Activated CD4-positive, CD25-positive, alpha-beta regulatory T cell (primary cell): ENCODE measurements around the gene SMARCA4.
"Not testable (repeated sequence)": the region's sequence is repeated elsewhere in the genome, so short reads cannot be mapped to it uniquely, and the experiment has no call there.

Source experiments
- DNase-seq, 4 experiments: peaks; one replicate each; lab custom pipeline; 2025; lab: John Stamatoyannopoulos, UW

Gene SMARCA4

DNA sequence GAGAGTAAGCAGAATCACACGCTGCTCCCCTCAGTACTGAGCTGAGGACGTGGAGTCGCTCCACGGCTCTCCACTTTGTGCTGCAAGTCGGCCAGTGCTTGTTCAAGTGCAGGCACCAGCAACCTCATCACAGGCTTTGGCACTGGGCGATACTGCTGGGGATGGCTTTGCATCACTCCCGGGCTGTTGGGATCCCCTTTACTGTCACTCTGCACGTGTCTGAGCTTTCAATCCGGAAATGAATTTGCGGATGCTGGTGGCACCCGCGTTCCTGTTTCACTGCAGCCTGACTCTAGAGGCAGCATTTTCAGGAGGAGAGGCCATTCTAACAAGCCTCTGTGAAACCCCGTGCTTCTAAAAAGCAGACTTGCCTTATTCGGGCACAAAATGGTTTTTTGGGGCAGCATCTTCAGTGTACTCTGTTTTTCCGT, 19.1 kb downstream of the SMARCA4 start:
- DNase-seq = no peak

DNA sequence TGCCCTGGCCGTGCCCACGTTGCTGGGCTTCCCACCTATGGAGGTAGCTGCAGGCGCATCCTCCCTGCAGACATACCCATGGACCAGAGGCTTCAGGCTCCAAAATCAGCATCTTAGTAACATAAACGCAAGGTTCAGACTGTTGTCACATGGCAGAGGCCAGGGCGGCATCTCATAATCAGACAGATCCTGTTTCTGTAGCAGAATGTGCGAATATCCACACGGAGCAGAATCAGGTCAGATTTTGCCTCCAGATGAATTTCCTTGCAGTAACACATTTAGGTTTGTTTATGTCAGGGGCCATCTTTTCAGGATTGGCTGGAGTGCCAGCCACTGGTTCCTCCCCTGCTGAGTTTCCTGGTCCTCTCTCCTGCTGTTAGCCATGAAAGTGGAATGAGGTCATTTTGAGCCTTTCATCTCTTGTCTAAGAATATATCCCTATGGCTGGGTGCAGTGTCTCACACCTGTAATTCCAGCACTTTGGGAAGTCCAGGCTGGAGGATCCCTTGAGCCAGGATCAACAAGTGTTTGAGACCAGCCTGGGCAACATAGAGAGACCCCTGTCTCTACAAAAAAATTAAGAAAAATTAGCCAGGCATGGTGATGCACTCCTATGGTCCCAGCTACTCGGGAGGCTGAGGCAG, 20.5 kb downstream of the SMARCA4 start:
- DNase-seq = no peak

DNA sequence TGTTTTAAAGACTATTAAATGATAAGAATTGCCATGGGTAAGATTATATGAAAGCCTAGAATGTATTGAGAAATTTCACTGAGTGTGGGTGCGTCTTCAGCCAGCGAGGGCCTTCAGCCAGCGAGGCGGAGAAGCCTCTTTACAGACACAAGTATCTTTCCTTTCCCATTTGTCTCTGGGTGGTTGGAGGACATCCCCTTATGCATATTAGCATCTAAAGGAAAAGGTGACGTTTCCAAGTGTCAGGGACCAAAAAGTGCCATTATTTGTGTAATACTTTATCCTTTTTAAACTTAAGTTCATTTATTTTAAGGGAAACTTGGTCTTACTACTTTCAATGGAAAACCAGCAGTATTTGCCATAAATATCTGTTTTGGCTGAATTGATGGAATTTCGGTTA, 22.2 kb downstream of the SMARCA4 start:
- no peak for DNase-seq

DNA sequence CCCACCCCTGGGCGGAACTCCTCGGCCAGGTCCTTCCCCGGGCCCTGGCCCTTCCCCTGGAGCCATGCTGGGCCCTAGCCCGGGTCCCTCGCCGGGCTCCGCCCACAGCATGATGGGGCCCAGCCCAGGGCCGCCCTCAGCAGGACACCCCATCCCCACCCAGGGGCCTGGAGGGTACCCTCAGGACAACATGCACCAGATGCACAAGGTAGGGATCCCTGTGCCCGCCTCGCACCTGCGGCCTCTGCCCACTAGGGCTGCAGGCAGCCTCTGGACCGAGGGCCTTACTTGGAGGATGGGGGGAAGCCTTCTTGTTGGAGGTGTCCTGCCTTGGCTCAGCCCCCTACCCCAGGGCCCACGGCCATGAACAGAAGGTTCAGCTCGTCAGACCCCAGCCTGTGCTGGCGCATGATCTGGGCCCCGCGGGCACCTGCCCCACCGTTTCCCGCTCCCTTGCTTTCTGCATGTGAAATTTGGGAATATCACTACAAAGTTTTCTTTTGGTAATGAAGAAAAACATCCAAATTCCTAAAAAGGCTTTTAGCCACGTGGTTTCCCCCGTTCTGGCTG, 23.4 kb downstream of the SMARCA4 start:
- DNase-seq = no peak

DNA sequence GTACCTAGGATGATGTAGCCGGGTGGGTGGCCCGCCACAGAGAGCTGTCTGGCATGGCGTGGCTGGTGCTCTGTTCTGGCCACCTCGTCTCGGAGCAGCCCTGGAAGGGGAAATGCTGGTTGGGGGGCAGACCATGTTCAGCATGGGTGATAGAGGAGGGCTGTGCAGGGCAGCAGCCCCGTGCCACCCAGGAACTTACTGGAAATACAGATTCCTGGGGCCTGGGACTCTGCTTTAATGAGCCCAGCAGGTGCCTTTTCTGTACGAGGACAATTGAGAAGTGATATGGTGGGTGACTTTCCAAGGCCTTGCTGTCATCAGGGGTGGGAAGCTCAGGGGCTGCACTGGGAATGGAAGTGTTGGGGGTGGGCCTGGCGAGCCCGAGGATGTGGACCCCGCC, 24.7 kb downstream of the SMARCA4 start:
- no peak for DNase-seq

DNA sequence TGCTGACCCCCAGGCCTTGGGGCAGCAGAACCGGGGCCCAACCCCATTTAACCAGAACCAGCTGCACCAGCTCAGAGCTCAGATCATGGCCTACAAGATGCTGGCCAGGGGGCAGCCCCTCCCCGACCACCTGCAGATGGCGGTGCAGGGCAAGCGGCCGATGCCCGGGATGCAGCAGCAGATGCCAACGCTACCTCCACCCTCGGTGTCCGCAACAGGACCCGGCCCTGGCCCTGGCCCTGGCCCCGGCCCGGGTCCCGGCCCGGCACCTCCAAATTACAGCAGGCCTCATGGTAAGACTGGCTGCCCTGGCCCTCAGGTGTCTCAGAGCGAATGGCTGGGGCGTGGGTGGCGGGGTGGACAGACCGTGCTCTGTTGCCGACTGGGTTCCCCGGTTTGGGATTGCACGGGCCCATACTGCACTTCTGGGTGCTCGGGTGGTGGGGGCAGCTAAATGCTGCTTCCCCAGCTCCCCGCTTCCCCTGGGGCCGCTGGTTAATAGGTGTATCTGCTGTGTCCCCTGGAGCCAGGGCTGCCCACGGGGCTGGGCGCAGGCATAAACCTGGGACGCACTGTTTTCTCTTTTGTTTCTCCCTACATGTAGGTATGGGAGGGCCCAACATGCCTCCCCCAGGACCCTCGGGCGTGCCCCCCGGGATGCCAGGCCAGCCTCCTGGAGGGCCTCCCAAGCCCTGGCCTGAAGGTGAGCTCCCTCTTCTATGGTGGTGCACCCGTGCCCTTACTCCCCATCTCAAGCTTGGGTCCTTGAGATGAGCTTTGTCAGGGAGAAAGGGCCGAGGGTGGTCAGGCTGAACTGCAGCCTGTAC, 25.7 kb downstream of the SMARCA4 start:
- DNase-seq = no peak

DNA sequence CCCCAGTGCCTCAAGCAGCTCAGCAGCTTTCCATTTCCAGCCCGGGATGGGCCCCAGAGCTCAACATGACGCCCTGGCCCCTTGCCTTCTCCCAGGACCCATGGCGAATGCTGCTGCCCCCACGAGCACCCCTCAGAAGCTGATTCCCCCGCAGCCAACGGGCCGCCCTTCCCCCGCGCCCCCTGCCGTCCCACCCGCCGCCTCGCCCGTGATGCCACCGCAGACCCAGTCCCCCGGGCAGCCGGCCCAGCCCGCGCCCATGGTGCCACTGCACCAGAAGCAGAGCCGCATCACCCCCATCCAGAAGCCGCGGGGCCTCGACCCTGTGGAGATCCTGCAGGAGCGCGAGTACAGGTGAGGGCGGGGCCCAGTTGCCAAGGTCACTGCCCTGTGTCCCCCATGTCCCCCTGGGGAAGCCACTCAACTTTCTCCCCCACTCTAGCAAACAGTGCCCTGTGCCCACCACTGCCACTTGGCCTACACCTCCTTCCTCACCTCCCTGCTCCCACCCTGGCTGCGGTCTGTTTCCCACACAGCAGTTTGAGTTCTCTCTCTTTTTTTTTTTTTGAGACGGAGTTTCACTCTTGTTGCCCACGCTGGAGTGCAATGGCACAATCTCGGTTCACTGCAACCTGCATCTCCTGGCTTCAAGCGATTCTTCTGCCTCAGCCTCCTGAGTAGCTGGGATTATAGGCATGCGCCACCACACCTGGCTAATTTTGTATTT, 26.9 kb downstream of the SMARCA4 start:
- DNase-seq = no peak

DNA sequence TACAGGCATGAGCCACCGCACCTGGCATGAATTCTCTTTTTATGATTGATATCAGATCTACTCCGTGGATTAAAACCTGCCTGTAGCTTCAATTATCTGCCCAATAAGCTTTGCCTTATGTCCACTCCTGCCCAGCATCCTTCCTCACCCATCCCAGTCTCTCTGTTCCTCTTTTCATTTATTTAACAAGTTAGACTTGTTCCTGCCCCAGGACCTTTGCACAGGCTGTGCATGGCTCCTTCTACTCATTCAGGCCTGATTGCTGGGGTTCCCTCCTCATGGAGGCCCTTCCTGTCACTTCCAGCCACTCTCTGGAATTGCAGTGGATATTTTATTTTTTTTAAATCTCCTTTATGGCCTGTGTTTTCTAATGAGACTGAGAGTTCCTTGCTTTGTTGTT, 27.6 kb downstream of the SMARCA4 start:
- DNase-seq = no peak

DNA sequence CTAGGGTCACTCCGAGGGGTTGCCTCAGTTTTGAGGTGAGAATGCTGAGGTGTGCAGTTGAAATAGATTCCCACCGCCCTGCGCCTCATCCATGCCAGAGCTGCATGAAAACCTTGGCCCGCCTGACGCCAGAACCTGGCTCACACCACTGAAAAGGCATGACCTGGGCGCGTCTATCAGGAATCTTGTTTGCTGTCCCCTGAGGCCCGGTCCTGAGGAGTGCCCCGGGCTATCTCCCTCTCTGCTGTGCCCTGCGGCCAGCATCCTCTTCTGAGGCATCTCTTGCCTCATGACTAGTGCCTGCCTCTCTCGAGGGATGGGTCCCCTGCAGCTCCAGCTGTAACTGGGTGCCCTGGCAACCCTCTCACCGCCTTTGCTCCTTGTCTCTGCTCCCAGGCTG, 28.1 kb downstream of the SMARCA4 start:
- no peak for DNase-seq

DNA sequence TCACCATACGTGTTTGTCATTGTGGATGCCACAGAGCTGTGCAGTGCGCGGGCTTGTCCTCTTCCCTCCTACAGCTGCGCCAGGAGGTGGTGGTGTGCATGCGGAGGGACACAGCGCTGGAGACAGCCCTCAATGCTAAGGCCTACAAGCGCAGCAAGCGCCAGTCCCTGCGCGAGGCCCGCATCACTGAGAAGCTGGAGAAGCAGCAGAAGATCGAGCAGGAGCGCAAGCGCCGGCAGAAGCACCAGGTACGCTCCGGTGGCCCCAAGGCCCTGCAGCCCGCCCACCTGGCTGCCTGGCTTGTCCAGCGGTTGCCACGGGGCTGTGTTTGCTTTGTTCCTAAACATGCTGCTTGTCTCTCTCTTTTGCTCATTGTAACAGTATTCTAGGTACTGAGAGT, 30.2 kb downstream of the SMARCA4 start:
- DNase-seq = no peak

DNA sequence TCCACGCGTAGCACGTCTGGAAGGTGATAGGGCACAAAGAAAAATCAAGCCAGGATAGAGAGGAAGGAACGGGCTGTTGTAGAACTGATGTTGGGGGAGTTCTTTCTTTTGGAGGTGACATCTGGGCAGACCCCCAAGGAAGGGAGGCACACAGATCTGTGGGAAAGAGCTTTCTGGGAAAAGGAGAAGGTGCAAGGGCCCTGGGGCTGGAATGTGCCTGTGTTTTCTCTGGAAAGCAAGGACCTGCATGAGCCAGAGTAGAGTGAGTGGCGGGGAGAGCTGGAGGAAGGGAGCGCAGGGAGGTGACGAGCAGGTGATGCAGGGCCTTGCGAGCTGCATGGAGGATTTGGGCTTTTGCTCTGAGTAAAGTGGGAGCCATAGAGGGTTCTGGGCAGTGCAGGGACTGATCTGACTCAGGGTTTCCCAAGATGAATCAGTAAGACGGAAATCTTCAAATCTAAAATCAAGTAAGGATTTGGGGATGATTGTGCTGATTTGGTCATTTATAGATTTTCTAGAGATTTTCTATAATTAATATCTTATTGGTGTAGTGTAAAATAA, 30.8 kb downstream of the SMARCA4 start:
- DNase-seq = no peak

DNA sequence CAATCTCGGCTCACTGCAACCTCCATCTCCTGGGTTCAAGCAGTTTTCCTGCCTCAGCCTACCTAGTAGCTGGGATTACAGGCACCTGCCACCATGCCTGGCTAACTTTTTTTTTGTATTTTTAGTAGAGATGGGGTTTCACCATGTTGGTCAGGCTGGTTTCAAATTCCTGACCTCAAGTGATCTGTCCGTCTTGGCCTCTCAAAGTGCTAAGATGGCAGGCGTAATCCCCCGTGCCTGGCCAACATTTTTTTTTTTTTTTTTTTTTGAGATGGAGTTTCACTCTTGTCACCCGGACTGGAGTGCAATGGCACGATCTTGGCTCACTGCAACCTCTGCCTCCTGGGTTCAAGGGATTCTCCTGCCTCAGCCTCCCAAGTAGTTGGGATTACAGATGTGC, 31.3 kb downstream of the SMARCA4 start:
- not testable (repeated sequence) for DNase-seq

DNA sequence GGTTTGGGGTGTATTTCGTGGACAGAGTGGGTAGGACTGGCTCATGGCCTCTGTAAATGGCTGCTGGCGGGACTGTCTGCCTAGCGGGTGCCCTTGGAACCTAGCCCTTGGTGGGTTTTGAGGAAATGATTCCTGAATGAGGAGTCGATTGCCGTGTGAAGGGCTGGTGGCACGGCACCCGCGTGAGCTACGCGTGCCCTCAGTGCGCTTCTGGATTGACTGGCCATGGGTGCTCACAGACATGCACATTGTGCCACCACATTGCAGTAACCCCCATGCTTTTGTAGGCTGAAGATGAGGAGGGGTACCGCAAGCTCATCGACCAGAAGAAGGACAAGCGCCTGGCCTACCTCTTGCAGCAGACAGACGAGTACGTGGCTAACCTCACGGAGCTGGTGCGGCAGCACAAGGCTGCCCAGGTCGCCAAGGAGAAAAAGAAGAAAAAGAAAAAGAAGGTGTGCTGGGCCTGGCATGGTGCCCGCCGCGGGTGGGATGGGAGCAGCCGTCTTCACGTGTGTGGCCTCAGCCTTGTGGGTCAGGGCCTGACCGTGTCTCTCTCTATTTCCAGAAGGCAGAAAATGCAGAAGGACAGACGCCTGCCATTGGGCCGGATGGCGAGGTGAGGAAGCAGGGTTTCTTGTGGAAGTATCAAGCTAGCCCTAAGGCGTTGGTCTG, 35.2 kb downstream of the SMARCA4 start:
- no peak for DNase-seq

DNA sequence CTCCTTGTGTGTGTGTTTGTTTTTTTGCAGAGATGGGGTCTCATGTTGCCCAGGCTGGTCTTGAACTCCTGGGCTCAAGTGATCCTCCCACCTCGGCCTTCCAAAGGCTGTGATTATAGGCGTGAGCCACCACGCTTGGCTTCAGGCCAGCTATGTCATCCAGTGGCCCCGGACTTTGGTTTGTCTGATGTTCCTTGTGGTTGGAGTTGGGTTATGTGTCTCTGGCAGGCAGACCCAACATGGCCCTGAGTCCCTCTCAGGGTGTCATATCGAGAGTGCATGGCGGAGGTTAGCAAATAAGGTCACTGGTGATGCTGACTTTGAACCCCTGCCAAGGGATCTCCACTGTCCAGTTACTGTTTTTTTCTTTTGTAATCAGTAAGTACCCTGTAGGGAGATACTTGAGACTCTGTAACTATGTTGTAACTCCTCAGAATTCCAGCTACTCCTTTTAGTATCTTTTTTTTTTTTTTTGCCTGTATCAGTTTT, 37.3 kb downstream of the SMARCA4 start:
- no peak for DNase-seq

DNA sequence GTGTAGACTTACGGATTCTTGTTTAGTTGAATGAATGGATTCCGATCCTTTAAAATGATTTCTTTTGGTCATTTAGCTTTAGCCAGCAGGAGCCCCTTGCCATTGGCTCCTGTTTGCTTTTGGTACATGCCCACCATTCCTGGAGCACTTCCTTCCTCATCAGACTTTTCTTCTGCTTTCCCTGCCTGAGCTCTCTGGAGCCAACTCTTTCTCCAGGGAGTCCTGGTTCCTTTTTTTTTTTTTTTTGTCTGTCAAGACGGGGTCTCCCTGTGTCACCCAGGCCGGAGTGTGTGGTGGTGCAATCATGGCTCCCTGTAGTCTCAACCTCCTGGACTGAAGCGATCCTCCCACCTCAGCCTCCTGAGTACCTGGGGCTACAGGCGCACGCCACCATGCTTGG, 37.8 kb downstream of the SMARCA4 start:
- no peak for DNase-seq

DNA sequence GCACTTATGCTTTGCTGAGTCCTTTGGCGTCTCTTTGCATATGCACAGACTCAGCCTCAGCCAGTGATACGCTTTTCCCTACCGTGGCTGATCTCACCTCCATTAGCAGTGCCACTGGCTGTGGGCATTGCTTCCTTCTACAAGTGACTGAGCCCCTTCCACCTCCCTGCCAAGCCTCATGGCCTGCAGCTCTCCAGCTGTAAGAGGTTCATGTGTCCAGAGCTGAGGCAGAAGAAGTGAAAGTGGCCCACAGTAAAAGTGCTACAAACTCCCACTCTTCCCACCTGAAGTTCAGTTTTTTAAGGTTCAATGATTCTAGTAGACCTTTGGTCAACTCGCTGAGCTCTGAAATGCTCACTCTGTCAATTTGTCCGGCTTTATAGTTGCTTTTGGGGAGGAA, 44.7 kb downstream of the SMARCA4 start:
- DNase-seq = no peak

DNA sequence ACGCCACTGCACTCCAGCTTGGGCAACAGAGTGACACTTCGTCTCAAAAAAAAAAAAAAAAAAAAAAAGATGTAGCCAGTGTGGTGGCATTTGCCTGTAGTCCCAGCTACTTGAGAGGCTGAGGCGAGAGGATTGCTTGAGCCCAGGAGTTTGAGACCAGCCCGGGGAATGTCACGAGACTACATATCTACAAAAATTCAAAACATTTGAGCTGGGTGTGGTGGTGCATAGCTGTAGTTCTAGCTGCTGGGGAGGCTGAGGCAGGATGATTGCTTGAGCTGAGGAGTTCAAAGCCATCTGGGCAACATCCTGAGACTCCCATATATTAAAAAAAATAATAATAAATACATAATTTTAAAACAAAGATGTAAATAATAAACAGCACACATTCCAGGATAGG, 46.6 kb downstream of the SMARCA4 start:
- DNase-seq = no peak

DNA sequence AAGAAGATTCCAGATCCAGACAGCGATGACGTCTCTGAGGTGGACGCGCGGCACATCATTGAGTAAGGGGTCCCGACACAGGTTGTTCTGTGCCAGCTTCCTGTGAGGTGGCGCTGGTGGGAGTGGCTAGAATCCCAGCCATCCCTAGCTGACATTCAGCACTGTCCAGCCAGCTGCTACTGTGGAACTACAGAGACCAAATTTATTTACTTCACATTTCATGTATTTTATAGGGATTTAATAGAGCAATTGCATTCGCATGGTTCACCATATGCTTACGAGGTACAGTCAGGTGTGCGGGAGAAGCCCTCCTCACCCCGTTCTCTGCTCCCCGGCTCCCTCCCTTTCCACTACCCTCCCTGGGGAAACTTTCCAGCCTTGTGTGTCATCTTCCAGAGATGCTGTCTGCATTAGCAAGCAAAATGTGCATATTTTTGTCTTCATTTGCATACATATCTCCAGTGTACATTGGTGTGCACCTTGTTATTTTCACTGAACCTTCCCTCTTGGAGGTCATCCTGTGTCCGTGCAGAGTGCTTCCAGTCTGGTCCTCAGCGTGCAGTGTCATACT, 47.2 kb downstream of the SMARCA4 start:
- DNase-seq = no peak

DNA sequence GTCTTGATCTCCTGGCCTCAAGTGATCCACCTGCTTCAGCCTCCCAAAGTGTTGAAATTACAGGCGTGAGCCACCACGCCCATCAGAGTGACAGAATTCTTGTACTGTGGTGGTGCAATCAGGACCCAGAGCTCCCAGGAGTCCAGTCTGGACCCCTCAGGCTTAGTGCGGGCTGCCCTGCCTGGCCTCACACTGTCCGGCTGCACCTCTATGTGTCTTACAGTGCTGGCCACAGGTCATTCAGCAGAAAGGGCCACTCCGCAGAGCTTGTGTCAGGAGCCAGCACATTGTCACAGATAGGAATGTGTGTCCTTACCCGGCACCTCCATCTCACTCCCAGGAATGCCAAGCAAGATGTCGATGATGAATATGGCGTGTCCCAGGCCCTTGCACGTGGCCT, 49.2 kb downstream of the SMARCA4 start:
- no peak for DNase-seq

DNA sequence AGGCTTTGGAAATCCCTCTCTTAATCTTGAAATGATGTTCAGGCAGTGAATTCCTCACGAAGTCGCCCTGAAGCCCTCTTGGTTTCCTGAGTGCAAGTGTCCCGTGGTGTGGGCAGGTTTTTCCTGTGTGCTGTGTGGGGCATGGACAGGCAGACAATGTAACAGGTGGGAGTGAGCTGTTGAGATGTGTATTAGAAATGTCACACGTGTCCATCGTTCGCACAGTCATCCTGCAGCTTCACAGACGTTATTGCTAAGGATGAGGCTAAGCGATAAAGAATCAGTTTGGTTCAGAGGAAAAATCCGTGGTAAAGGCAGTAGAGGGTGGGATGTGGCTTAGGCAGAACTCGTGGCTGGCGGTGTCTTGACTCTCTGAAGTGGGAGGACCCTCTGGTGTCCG, 51.7 kb downstream of the SMARCA4 start:
- DNase-seq = no peak

DNA sequence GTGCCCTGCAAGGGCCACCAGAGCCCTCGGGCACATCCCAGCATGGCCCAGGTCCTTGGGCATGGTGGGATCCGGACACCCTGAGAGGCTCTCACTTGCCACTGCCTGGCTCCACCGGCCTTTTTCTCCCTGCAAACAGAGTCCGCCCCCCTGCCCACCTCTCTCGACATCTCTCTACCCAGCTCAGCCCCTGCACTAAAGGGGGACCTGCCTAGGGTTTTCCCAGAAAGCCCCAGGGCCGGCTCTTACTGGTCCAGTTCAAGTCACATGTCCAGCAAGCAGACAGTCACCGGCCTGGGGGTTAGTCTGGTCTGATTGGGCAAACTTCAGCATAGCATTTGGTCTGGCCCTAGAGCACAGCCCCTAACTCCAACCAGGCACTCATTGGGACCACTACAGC, 52.9 kb downstream of the SMARCA4 start:
- DNase-seq = no peak
